Stimulated activated naive CD8-positive, alpha-beta T cell treated with anti-CD3 and anti-CD28 coated beads, Interleukin-15, amount 100 ng/mL, for 72 hours (primary cell): Measurements from ENCODE around the gene WNT7B.

Experiments used
- ATAC-seq: fragments of 150-1000 bp; cut with Tn5 transposase; 2 replicates; pipeline ENCODE4 v1.10.0; 2021; ENCODE audit warnings: mild to moderate bottlenecking, moderate library complexity
- DNase-seq, 2 donors: peaks; one replicate each; pipeline ENCODE4 v3.0.0; 2021 to 2022
- H3K27ac Mint-ChIP-seq, 2 donors: one replicate each; pipeline ENCODE4 v1.8.0; 2022; ENCODE audit warnings: mild to moderate bottlenecking in 2 of 2, mixed read lengths in 2 of 2, moderate library complexity in 2 of 2
- H3K27me3 Mint-ChIP-seq: one replicate; pipeline ENCODE4 v1.8.0; 2022; ENCODE audit warnings: mixed read lengths
- H3K4me1 Mint-ChIP-seq: one replicate; pipeline ENCODE4 v1.8.0; 2022; ENCODE audit warnings: mild to moderate bottlenecking, mixed read lengths
- H3K4me3 Mint-ChIP-seq, 2 donors: one replicate each; pipeline ENCODE4 v1.8.0; 2022; ENCODE audit warnings: mild to moderate bottlenecking in 2 of 2, mixed read lengths in 2 of 2, moderate library complexity in 1 of 2
- H3K9me3 Mint-ChIP-seq, 2 donors: one replicate each; pipeline ENCODE4 v1.8.0; 2022; ENCODE audit warnings: mixed read lengths in 2 of 2

The WNT7B gene

GRCh38 chr22:45977003-45977411 is at the start of gene WNT7B:
WNT7B (minus strand) TSS chr22:45977162; CDS start chr22:45976754, 408 bp downstream.
- peak within 1 kb of the TSS; percentile 32 to 72 for H3K4me3 Mint-ChIP-seq
- no peak for ATAC-seq
- no peak within 1 kb of the TSS for H3K27ac Mint-ChIP-seq

DNA sequence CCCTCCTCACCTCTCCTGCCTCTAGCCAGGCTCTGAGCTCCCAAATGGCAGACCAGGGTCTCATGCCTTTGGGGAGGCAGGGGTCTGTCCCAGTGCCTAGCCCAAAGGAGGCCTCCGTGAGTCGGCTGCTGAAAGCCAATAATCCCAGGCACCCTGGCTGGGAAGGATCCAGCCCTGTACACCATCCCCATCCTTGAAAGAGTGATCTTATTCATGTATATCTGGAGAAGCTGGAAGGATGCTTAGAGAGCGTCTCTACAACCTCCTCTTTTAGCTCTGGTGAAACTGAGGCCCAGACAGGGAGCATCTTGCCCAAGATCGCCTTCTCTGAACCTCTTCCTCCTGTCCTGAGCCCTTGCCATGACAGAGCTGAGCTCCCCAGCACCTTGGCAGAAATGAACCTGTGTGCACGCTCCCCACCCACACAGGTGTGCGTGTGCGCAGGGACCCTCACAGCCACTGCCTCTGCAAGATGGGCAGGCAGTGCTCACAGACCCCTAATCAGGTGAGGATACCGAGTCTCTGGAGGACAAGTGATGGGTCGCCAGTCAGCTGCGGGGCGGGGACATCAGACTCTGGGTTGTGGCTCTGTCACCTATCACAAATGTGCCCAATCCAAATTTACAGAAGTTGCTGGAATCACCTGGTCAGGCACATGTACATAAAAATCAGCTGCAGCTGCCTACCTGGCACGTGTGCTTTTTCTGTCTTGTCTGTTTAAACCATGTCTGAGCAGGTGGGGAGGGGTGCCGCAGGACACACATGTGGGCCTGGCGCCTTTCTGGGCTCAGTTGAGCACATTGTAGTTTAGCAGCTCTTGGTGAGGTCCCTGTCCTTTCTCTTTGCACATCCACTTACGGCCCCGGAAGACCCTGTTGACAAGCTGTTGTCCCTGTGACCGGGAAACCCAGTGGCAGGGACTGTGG is 49.3 kb upstream of the WNT7B start:
- Mint-ChIP-seq H3K27ac (no peak overlapping the region), H3K9me3 (no peaks in the 10 kb centered on the region), H3K27me3 (peaks cover 33% of the 10 kb centered on the region), H3K4me1 (peaks cover 18% of the 10 kb centered on the region), H3K4me3 (peak overlapping the region in 1 of 2 donors; percentile 35)
- ATAC-seq (no peak), DNase-seq (no peak)

More at GRCh38 chr22:45977003-45977411, at the start of gene WNT7B:
- H3K4me1 Mint-ChIP-seq, result peaks cover 26% of the 10 kb centered on the region
- H3K27me3 Mint-ChIP-seq, result peaks cover 49% of the 10 kb centered on the region
- DNase-seq, result no peak
- H3K9me3 Mint-ChIP-seq, result no peaks in the 10 kb centered on the region

GRCh38 chr22:46025225-46025972 is 48.4 kb upstream of the WNT7B start:
- Mint-ChIP-seq H3K9me3 (no peaks in the 10 kb centered on the region), H3K27ac (no peak overlapping the region), H3K27me3 (peaks cover 33% of the 10 kb centered on the region), H3K4me3 (no peak overlapping the region), H3K4me1 (peaks cover 18% of the 10 kb centered on the region)
- no peak for DNase-seq
- no peak for ATAC-seq

- Mint-ChIP-seq H3K27ac (no peak overlapping the region), H3K4me1 (peaks cover 18% of the 10 kb centered on the region), H3K27me3 (peaks cover 33% of the 10 kb centered on the region), H3K4me3 (no peak overlapping the region), H3K9me3 (no peaks in the 10 kb centered on the region)
- DNase-seq (no peak), ATAC-seq (no peak)
Observed at GRCh38 chr22:46024136-46024840, 47.3 kb upstream of the WNT7B start.

- H3K27me3 Mint-ChIP-seq, result peaks cover 33% of the 10 kb centered on the region
- H3K4me3 Mint-ChIP-seq, result no peak overlapping the region
- DNase-seq (no peak), ATAC-seq (no peak)
- peaks cover 15% of the 10 kb centered on the region for H3K4me1 Mint-ChIP-seq
- H3K27ac Mint-ChIP-seq, result no peak overlapping the region
- no peaks in the 10 kb centered on the region for H3K9me3 Mint-ChIP-seq
Observed at GRCh38 chr22:46023558-46023981, 46.6 kb upstream of the WNT7B start.

GRCh38 chr22:46022881-46023512 is 46.0 kb upstream of the WNT7B start:
- Mint-ChIP-seq H3K4me1 (peaks cover 9% of the 10 kb centered on the region), H3K9me3 (no peaks in the 10 kb centered on the region), H3K27ac (no peak overlapping the region), H3K4me3 (no peak overlapping the region), H3K27me3 (peaks cover 29% of the 10 kb centered on the region)
- no peak for DNase-seq
- no peak for ATAC-seq

DNA sequence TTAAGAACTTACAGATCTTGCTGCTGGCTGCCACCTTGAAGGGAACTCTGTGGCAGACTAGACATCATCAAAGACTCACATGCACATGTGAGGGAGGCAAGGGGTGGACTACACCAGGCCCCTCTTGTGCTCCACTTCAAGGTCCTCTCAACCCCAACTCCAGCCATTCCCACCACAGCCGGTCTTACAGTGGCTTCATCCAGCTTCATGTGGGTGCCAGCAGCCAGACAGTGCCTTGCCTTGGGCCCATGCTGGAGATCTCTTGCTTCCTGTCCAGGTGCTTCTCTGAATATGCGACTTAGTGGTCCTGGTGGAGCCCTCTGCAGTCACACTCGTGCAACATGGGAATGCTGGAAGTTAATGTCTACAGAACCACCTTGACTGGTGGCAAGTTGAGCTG is 44.6 kb upstream of the WNT7B start:
- H3K9me3 Mint-ChIP-seq, result no peaks in the 10 kb centered on the region
- no peak for ATAC-seq
- H3K4me1 Mint-ChIP-seq, result peaks cover under 1% of the 10 kb centered on the region
- no peak overlapping the region for H3K4me3 Mint-ChIP-seq
- no peak overlapping the region for H3K27ac Mint-ChIP-seq
- H3K27me3 Mint-ChIP-seq, result peaks cover 17% of the 10 kb centered on the region
- no peak for DNase-seq

GRCh38 chr22:46019351-46019750 is 42.4 kb upstream of the WNT7B start:
- ATAC-seq, result no peak
- no peak overlapping the region for H3K27ac Mint-ChIP-seq
- no peaks in the 10 kb centered on the region for H3K27me3 Mint-ChIP-seq
- no peak overlapping the region for H3K4me3 Mint-ChIP-seq
- DNase-seq, result no peak
- no peaks in the 10 kb centered on the region for H3K9me3 Mint-ChIP-seq
- H3K4me1 Mint-ChIP-seq, result peaks cover 11% of the 10 kb centered on the region

GRCh38 chr22:46018859-46019258 is 41.9 kb upstream of the WNT7B start:
- H3K27me3 Mint-ChIP-seq, result no peaks in the 10 kb centered on the region
- H3K4me3 Mint-ChIP-seq, result no peak overlapping the region
- ATAC-seq (no peak), DNase-seq (no peak)
- H3K9me3 Mint-ChIP-seq, result no peaks in the 10 kb centered on the region
- H3K4me1 Mint-ChIP-seq, result peaks cover 15% of the 10 kb centered on the region
- no peak overlapping the region for H3K27ac Mint-ChIP-seq

- no peak overlapping the region for H3K4me3 Mint-ChIP-seq
- peaks cover 23% of the 10 kb centered on the region for H3K4me1 Mint-ChIP-seq
- H3K27ac Mint-ChIP-seq, result no peak overlapping the region
- no peaks in the 10 kb centered on the region for H3K9me3 Mint-ChIP-seq
- ATAC-seq (no peak), DNase-seq (no peak)
- H3K27me3 Mint-ChIP-seq, result no peaks in the 10 kb centered on the region
Observed at GRCh38 chr22:46017166-46017565, 40.2 kb upstream of the WNT7B start.

GRCh38 chr22:46013460-46014416 is 36.8 kb upstream of the WNT7B start:
- H3K27ac Mint-ChIP-seq, result peak overlapping the region; percentile 93
- H3K4me1 Mint-ChIP-seq, result peaks cover 23% of the 10 kb centered on the region
- H3K9me3 Mint-ChIP-seq, result no peaks in the 10 kb centered on the region
- peak; percentile 99 for ATAC-seq
- peak; percentile 85 to 92 for DNase-seq
- H3K4me3 Mint-ChIP-seq, result peak overlapping the region; percentile 93 to 94
- H3K27me3 Mint-ChIP-seq, result no peaks in the 10 kb centered on the region

DNA sequence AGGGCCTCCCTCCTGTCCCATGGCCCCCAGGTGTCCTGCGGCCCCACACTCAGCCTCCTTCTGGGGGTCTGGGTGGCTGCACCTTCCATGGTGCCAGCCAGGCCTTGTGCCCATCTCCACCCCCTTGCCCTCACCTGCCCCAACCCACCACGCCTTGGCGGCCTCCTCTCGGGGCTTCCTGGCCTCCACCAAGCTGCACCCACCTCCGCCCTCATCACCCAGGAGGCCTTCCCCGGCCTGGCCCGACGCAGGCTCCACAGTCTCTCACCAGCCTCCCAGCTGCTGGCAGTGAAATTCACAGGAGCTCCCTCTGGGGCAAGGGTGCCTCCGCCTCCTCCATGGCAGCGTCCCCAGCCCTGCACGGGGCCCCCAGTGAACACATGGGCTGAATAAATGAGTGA is 35.9 kb upstream of the WNT7B start:
- H3K27me3 Mint-ChIP-seq, result no peaks in the 10 kb centered on the region
- H3K4me3 Mint-ChIP-seq, result peak overlapping the region; percentile 93 to 94
- peak overlapping the region in 1 of 2 donors; percentile 61 for H3K27ac Mint-ChIP-seq
- no peaks in the 10 kb centered on the region for H3K9me3 Mint-ChIP-seq
- ATAC-seq (peak; percentile 2), DNase-seq (no peak)
- H3K4me1 Mint-ChIP-seq, result peaks cover 23% of the 10 kb centered on the region

- no peaks in the 10 kb centered on the region for H3K9me3 Mint-ChIP-seq
- ATAC-seq, result no peak
- H3K4me3 Mint-ChIP-seq, result no peak overlapping the region
- peaks cover 24% of the 10 kb centered on the region for H3K4me1 Mint-ChIP-seq
- no peak for DNase-seq
- peak overlapping the region in 1 of 2 donors; percentile 7 for H3K27ac Mint-ChIP-seq
- H3K27me3 Mint-ChIP-seq, result no peaks in the 10 kb centered on the region
Observed at GRCh38 chr22:46012182-46012880, 35.4 kb upstream of the WNT7B start.
